Measurements from ENCODE around the gene FCRLB. TPM values are rescaled to one million over a fixed set of nuclear protein-coding genes. Genes with fewer than 3 reads are reported as not detected.

Gene FCRLB
- total and polyA plus RNA-seq, 9 of the 15 experiments (the other 6 are each of a cell fraction or from before 2014, with no cell fraction given), result 0.20 to 4.6 (median 1.3) TPM

GRCh38 chr1:161727256-161727924 is 6.0 kb downstream of the FCRLB start (continued):
- TF ChIP-seq SETDB1 (IDR thresholded peaks at IDR 0.05; ENCODE audit: low read length) (no peak), ATF3 (IDR thresholded peaks at IDR 0.05) (no peak), ATF3 (CRISPR knock-in tag; conservative IDR thresholded peaks at IDR 0.05) (0 out of 2 replicates have a peak, but pooled peaks have one; percentile 28), TFAP4 (CRISPR knock-in tag; IDR thresholded peaks at IDR 0.05; ENCODE audit: borderline replicate concordance) (no peak), FOSL1 (tag; conservative IDR thresholded peaks at IDR 0.05) (peak; percentile 31; the same call in 1 of the 2 replicates), HOMEZ (CRISPR knock-in tag; IDR thresholded peaks at IDR 0.05) (0 out of 2 replicates have a peak, but pooled peaks have one; percentile 49), PHF8 (IDR thresholded peaks at IDR 0.05; ENCODE audit: borderline replicate concordance, low read length) (peak; percentile 67; the same call in 1 of the 2 replicates), REST (IDR thresholded peaks at IDR 0.05; ENCODE audit: borderline replicate concordance) (no peak), REST (CRISPR knock-in tag; IDR thresholded peaks at IDR 0.05; ENCODE audit: low read depth) (0 out of 2 replicates have a peak, but pooled peaks have one; percentile 17), MCM7 (IDR thresholded peaks at IDR 0.05) (no peak), RBM22 (IDR thresholded peaks at IDR 0.05; ENCODE audit: low read depth, low read length, poor library complexity, severe bottlenecking) (peak; percentile 39), ZZZ3 (IDR thresholded peaks at IDR 0.05) (no peak), ZNF639 (CRISPR knock-in tag; conservative IDR thresholded peaks at IDR 0.05 in 1 of 2, IDR thresholded peaks at IDR 0.05 in 1 of 2) (no peak), BHLHE40 (IDR thresholded peaks at IDR 0.05; ENCODE audit: low read length) (no peak)

All from K562 (cell line).